GM21390 (cell line): Measurements from ENCODE around the gene FHL3.
"Not testable (repeated sequence)": the region's sequence is repeated elsewhere in the genome, so short reads cannot be mapped to it uniquely, and the experiment has no call there.

Source experiments
- ATAC-seq: cut with Tn5 transposase; IDR thresholded peaks from one replicate; pipeline ENCODE4 v1.9.1; 2021; ENCODE audit not compliant: unreplicated experiment

FHL3 gene

DNA sequence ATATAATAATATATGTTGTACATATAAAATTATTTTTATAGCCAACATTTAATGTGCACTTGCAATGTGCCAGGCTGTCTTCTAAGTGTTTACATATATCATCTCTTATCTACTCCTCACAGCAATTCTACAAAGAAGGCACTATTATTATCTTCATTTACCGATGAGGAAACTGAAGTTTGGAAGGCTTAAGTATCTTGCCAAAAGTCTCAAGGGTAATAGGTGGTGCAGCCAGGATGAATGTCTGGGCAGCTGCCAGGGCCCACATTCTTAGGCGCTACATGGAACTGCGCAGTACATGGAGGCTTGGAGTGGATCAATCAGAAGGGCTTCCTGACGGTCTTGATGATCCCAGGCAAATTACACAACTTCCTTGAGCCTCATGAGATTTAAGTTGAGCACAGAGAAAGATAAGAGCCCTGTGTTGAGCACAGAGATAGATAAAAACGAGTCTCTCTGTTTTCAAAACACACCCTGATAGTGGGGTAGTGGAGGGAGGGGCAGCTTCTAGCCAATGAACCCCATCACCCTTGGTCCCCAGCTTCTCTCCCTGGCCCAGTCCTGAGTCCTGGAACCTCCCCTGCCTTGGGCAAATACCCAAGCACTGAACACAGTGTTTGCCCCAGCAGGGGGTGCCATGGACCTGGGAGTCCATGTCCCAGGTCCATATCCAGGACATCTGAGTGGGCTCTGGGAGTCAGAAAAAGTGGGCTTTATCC, 32.1 kb upstream of the FHL3 start:
- ATAC-seq: no peak

DNA sequence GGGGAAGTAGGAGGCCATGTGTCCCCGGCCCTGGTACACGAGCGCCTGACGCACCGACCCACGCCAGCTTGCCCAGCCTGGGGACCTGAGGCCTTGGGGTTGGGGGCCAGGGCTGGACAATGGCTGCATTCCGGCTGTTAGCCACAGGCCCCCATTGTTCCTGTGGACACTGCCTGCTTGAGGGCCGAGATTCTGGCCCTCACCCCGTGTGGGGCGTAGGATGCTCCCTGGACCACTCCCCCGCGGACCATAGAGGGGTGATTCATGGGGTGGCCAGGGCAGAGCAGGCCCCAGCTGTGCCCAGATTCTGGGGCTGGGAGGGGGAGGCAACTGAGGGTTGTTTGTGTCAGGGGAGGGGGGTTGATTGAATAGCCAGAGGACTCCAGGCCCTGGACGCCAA, 29.6 kb upstream of the FHL3 start:
- ATAC-seq: no peak

DNA sequence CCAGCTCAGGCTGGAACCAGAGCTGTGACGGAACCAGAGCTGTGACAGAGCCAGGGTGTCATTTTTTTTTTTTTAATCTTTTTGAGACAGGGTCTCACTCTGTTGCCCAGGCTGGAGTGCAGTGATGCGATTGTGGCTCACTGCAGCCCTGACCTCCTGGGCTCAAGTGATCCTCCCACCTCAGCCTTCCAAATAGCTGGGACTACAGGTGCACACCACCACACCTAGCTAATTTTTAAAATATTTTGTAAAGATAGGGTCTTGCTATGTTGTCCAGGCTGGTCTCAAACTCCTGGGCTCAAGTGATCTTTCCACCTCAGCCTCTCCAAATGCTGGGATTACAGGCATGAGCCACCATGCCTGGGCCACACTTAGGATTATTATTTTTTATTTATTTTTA, 27.7 kb upstream of the FHL3 start:
- ATAC-seq: not testable (repeated sequence)

DNA sequence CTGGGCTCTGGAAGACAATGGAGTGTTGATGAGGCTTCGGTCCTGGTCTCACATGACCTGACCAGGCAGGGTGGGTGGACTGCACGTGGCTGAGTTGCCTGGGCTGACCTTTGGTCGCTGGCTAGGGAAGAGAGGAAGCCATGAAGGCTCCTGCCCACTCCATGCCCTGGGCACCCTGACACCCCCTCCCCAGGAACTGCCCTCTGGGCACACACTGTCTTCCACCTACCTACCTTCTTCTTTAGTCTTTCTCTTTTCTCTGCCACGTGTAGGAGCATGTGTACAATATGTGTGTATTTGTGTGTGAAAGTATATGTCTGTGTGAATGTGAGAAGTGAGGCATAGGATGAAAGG, 26.2 kb upstream of the FHL3 start:
- ATAC-seq: no peak

DNA sequence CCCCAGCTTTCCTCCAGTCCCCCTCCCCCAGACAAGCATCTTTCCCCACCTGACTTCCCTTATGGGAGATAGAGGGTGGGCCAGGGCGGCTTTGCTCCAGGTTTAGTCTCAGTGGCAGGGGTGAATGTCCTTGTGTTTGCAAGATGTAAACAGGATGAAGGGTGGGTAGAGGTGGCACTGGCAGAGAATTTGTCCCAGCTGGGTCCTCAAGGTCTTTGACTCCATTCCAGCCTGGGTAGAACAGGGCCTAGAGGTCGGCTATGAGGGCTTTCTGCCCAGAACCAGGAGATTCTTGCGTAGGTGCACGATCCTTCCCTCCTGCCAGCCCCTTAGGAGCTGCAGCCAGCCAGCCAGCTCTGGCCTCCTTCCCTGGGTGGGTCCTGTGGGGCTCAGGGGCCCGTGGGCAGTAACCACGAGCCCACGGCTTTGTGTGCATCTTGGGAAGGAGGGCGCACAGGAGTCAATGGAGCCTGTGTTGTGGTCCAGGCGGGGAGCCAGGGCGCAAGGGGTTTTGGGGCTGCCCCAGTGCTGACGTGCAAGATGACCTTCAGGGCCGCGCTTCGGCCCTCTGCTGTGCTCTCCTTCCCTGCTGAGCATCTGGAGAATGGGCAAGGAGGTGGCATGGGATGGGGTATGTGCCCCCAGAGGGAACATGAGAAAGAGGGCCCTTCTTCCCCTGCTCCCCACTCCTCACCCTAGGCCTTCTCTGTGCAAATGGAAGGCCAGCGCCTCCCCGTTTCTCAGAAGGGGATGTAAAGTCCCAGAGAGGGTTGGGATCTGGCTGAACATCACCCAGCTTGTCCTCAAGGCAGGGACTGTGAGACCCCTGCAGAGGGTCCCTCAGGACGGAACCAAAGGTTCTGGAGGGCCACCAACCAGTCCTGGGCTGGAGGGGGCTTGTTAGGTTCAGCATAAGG, 25.5 kb upstream of the FHL3 start:
- ATAC-seq: no peak

DNA sequence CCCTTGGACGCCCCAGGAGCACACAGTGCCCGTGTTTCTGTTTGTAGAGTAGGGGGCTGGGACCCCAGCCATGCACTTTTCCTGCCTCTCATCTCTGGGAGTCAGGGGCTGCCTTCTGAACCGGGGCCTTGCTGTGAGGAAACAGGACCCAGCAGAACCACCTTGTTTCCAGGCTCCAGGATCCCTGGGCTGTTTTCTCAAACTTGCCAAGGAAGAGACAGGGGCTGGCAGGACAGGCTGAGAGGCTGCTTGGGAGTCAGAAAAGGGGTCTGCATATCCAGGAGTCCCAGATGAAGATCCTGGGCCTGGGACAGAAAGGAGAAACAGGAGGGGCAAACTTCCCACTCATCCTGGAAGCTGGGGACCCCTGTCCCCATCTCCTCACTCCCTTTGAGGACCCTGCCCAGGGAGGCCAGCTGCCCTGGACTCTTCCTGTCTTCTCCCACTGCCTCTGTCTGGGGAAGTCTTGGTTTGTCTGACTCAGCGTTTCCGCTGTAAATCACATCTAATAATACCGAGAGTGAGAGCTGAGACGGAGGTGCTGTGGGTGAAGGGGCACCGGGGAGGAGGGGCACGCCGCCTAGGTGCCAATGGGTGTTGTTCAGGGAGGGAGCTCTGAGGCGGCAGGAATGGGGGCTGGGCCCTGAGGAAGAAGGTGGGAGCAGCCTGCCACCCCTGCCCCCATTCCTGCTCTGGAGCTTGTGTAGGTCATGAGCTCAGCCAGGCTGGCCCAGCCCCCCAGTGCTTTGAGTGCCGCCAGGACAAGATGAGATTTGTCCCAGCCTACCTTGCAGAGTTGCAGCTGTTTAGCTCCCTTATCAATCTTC, 24.6 kb upstream of the FHL3 start:
- ATAC-seq: peak; percentile 45

DNA sequence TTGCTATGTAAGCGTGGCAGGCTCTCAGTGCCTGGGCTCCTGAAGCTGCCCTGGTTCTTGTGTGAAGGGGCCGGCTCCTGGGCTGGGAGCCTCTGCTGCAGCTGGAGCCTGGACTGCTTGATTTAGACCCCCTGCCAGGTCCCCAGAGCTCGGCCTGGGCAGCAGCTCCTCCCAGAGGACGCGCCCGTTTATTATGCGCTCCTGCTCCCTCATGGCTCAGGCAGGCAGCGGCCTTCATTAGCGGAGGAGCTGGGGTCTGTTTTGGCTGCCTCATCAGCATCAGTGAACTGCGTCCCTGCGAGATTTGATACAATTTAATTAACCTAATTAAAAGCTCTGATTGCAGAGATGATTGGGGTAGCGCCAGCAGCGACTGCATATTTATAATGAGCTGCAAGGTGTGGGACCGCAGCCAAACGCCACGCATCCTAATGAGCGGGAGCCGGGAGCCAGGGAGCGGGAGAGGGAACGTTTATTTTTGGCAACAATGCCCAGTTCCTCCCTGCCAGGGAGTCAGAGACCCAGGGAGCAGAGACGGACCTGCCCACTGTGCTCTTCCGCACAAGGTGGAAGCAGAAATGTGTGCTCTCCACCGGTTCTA, 23.9 kb upstream of the FHL3 start:
- ATAC-seq: no peak

DNA sequence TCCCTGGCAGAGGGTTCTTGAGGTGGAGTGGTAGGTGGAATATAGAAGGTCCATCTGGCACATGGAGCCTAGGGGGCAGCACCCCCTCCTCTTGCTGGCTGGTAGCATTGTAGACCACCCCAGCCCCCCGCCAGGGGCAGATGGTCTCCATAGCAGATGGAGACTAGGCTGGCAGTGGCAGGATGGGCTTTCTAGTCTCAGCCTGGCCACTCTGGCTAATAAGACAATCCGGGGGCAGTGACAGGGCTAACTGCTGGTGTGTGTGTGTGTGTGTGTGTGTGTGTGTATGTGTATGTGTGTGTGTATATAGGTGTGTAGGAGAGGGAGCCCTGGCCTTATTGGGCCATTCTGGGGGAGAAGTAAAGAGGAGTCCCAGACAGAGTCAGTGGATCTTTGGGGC, 23.4 kb upstream of the FHL3 start:
- no peak for ATAC-seq

DNA sequence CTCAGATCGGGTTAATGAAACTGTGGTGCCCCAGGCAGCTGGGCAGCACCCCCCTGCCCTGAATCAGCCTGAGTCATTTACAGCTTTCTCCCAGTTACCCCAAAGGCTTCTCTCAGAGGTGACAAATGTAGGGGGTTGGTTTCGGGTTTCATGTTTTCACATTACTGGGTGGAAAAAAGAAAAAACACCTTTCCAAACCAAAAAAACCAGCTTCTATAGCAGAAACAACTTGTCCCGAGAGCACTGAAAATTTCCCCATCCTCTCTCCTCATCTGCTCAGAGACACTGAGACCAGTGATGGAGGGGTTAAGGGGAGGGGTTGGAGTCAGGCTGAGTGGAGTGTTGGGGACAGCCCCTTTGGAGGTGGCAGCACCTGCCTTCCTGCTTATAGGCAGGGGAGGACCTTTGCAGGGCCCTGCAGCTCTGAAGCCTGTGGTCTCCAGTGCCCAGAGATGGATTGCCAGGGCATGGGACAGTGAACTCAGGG, 22.8 kb upstream of the FHL3 start:
- peak; percentile 65 for ATAC-seq

DNA sequence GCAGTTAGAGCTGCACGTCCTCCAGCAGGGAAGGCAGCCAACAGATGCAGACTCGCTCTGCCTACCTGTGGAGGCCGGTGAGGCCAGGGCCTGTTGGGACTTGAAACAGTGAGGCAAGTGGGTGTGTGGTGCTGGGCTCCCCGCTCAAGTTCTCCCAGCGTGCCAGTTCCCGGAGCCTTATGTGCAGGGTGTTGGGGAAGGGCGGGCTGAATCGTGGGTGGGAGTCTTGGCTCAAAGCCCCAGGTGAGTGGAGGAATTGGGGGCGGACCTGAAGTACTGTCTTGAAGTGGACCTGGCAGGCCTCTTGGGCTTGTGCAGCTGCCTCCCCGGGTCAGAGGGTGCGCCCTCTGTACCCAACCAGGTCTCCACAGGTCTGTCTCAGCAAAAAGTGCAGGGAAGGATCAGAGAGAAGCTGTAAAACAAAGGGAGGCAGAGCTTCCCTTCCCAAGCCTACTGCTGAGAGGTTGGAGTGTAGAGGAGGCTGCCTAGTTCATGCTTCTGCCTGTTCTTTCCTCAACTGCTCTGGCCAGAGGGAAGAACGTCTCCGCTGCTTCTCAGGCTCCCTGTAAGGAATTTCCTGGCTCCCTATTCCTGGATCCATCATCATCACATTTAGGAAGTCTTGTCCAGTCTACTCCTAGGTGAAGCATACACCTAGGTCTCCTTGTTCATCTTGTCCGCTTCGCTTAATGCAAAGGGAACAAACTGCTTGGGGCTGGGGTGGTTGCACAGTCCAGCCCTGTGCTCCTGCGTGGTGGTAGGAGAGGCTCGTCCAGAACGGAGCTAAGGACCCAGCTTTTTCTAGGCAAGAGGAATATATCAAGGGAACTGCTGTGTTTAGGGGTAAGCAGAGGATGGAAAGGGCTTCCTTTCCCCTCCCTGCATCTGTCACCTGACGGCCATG, 22.1 kb upstream of the FHL3 start:
- ATAC-seq: no peak

DNA sequence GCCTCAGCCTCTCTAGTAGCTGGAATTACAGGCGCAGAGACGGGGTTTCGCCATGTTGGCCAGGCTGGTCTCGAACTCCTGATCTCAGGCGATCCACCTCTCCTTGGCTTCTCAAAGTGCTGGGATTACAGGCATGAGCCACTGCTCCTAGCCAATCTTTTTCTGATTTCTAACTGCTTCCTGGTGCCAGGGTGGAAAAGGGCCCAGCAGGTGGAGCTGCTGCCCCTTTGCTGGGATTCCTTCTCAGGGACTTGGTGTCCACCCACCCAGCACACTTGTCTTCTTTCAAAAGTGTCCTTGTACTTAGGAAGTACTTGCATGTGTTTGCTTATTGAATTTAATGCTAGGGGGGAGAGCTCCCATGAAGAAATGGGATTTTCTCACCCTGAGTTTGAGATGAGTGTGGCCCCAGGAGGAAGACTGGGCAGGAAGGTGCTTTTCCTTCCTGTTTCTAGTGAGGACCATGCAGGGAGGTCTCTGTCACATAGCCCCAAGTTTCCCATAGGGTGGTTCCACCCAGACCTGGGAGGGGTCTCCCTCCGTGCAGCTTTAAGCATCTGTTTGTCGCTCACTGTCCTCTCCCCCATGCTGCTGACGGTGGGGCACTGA, 21.4 kb upstream of the FHL3 start:
- ATAC-seq: no peak

DNA sequence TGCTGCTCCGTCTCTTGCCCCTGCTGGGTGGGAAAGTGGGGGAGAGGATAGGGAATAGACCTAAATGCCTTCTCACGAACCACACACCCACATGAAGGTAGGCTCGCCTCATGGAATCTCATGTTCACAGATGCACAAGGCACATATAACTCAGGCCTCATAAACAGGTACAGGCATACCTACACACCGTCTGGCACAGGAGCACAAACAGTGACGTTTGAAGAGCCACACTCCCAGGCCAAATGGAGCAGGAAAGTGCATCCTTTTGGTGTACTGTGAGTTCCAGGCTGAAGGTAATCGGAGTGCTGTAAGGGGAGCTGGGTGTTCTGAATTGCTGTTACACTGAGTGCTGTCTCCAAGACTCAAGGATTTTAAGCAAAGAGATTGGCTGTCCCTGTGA, 20.4 kb upstream of the FHL3 start:
- no peak for ATAC-seq

DNA sequence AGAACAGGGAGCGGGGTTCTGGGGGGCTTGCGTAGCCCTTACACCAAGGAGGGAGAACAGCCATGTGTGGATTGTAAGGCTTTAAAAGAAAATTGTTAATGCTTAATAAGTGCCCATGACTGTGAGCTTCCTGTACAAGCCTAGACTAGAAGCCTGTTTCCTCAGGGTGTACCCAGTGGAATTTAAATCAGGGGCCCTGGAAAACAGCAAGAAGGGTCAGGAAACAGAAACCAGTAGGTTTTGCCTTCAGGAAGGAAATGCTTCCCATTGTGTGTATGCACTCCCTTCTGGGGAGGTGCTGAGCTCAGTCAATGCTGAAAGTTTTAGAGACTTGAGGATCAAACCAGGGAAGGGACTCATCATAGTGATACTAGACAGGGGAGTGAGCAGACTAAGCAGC, 19.9 kb upstream of the FHL3 start:
- ATAC-seq: no peak

DNA sequence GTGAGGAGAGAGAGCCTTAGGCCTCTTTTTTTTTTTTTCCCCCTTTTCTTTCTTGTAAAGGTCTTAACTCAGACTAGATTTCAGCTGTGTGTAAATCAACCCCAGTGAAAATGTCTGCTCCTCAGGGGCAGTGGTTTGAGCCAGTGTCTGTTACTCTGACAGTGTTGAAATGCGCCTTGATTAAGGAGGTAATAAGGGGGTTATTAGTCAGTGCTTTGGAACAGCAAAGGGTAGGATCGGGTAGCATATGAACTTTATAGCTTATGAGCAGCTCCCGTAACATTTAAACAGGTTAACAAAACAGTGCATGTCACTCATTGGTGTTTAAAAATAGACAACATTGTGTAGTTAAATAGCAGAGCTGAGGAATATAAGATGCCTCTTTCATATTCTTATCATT, 17.5 kb upstream of the FHL3 start:
- no peak for ATAC-seq

DNA sequence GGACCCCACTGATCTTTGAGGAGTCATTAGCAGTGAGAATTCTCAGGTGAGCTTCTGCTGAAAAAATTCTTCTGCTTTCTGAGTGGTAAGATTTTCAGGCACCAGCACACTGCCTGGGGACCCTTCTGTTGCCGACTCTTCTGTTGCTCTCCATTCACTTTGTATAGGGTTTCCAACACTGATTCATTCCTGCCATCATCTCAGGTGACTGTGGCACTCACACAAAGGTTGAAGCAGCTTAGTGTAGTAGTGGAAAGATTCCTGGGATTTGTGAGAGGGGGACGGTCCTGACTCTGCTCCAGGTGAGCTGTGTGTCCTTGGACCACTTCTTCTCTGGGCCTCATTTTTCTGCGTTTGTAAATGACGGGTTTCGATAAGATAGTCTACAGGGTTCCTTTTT, 16.7 kb upstream of the FHL3 start:
- ATAC-seq: no peak

DNA sequence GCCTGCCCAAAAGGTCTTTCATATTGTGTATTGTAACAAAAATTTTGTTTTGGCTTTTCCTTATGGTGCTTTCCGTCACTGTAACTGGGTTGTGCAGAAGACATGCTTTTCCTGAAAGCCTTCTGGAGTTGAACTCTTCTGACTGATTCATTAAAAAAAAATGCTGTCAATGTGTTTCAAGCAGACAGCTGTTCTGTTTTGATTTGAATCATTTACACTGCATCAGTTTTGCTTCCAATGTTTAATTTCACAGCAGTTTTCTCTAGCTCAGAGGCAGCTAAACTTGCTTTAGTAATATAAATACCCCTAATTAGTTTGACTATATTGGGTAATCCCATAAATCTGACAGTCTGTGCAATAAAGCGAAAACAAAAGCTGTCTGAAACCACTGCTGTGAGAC, 15.1 kb upstream of the FHL3 start:
- ATAC-seq: no peak

DNA sequence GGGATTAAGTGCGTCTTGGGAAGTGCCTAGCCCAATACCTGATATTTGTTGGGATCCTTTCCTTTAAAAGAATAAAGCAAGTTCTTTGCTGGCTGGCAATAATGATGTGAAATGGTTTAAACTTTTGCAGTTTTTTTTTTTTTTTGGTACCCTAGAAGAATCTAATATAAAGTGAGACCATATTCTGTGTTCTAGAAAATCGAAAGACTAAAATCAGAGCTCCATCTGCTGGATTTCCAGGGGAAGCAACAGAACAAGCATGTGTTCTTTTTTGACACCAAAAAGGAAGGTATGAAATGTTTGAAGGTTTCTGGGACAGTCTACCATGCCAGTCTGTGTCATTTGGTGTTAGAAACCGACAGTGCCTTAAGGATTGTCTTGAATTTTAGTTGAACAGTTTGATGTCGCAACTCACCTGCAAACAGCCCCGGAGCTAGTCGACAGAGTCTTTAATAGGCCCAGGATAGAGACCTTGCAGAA, 13.6 kb upstream of the FHL3 start:
- ATAC-seq: no peak

DNA sequence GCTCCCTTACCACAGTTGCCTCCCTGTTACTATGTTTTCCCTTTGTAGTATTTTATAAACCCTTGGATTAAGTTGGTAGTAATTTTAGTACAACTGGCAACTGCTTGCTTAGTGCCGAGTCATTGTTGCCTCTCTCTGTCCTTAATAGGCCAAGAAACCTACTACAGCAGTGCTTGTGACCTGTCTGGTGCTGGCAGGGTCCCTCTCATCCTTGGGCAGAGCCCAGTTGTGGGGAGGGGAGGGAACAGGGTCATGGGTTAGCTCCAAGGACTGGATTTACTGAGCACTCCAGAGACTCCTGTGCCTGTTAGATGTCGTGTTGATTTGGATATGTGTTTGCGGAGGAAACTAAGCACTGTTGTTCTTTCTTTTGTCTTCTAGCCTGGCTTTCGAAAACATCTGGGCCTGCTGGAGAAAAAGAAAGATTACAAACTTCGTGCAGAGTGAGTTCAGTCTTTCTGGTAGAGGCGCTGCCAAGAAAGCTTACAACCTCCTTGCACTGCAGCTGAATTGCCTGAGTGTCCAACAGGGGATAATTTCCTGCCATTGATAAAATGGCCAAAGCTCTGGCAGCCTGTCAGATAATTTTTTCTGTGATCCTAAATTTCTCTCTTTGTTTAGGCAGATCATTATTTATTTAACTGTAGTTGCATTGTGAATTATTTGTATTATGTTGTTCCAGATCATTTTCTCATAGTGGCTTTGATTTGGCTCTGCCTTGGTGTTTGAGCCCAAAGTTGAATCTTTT, 10.8 kb upstream of the FHL3 start:
- no peak for ATAC-seq
